Activated naive CD4-positive, alpha-beta T cell (primary cell): ENCODE data around the gene HOXD10.

ENCODE experiments used
- DNase-seq, 4 experiments: peaks; one replicate each; lab custom pipeline; 2025; lab: John Stamatoyannopoulos, UW

HOXD10 gene

DNA sequence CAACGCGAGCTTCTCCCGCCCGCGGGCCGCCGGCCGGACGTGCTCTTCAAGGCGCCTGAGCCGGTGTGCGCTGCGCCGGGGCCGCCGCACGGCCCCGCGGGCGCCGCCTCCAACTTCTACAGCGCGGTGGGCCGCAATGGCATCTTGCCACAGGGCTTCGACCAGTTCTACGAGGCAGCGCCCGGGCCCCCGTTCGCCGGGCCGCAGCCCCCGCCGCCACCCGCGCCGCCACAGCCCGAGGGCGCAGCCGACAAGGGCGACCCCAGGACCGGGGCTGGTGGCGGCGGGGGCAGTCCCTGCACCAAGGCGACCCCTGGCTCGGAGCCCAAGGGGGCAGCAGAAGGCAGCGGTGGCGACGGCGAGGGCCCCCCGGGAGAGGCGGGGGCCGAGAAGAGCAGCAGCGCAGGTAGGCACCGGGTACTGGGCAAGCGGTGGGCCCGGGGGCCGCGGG is 8.8 kb upstream of the HOXD10 start:
- DNase-seq: no peak

DNA sequence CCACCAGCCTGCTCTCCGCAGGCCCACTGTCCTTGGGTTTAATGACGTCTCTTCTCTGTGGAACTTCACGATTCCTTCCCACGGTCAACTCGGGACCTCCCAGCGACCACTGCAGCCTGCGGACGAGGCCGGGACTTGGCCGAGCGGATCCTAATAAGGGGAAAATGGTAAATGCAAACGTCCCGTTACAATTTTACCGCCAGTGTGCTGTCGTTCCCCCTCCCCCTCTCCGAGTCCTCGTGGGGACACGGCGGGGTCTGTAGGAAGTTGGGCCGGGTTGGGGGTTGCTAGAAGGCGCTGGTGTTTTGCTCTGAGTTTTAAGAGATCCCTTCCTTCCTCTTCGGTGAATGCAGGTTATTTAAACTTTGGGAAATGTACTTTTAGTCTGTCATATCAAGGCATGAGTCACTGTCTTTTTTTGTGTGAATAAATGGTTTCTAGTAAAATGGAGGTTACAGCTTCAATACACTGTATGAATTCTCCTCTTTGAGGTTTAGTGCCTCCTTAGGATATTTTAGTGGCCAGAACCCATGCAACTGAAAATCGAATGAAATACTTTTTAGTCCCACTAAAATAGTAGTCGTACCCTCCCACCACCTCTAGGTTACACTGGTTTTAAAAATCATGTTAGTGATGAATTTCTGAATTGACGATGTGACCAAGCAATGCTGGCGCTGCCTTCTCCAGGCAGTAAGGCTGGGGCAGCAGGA is 7.2 kb upstream of the HOXD10 start:
- no peak for DNase-seq

DNA sequence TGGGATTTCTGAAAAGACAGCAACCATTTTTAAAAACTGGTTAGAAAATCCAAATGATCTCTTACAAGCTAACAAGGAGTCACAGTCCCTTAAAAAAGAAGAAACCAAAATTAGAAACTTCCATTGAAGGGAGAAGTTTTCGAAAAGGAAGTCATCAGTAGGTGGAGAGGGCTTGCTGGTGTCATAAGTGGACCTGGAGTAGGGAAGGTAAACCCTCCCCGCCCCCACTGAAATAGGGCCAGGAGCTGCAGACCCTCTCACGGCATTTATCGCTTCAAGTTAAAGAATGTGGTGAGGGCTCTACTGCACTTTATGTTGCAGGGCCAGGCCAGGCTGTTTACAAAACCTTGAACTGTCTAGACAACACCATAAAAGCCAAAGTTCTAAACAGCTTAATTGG is 6.6 kb upstream of the HOXD10 start:
- DNase-seq: no peak

DNA sequence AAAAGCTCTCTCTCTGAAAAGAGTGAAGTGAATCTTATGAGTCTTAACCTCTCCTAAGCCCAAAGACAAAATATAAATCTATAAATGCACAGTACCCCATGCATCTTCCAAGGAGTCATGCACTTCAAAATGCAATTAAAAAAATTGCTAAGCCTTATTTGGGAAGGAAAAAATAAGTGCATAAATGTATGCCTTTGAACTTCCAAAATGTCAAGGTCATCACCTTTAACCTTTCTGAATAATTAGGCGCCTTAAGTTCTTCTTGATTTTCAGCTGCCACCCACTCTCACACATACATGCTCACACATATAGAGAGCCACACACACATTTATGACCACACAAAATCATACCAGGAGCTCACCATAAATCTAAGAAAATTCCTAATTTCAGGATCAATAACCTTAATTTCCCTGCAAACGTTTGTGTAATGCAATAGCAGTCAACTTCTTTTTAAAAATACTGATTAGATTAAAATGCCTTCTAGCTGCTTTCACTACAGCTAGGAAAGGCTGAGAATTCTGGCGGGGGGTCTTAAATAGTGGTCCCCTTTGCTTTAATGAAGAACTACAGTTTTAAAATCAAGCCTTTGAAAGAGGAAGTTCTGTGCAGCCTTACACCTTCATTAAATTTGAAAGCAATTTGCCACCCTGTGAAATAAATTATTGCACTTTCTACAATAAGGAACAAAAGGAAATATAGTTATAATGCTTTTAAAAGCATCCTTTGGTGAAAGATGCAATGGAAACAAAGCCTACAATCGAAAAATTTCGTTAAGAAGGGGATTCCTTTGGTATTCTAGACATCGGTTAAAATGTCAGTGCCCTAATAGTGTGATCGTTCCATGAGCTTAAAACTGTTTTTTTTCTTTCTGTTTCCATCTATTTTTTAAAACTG is 5.9 kb upstream of the HOXD10 start:
- DNase-seq: no peak

DNA sequence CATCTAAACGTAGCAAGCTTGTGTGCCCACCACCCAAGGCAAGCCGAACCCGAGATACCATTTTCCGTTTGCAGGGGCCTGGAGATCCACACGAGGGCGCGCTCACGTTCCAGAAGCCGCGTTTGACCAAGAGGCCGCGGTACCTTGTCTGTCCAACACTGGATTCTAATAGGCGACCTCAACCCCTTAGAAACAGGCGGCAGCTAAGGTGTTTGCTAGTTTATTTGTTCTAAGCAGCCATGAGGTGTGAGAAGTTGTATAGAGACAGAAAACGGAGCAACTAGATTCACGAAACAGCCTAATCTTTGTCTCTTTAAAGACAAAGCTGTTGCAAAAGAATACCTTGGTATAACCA is 5.3 kb upstream of the HOXD10 start:
- DNase-seq: no peak

DNA sequence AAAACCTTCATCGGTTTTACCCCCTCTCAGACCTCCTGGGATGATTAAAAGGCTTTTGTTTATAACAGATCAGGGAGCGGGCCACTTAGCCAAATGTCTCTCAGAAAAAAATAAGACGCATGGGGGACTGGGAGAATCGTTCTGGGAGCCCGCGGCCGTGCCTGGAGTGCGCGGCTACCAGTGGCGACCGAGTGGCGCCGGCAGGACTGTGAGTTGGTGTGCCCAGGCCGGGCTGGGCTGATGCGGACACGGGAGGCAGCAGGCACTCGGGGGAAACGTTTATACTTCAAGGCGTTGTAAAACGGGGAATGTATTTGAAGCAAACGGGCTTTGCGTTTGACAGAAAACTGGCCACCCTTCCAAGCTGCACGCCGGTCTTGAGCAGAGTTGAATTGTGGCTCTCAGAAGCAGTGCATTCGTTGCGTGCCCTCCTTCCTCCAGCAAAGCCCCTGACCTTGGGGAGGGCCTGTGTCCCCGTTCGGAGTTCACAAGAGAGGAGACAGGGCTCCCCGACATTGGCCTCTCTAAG is 4.7 kb upstream of the HOXD10 start:
- no peak for DNase-seq

DNA sequence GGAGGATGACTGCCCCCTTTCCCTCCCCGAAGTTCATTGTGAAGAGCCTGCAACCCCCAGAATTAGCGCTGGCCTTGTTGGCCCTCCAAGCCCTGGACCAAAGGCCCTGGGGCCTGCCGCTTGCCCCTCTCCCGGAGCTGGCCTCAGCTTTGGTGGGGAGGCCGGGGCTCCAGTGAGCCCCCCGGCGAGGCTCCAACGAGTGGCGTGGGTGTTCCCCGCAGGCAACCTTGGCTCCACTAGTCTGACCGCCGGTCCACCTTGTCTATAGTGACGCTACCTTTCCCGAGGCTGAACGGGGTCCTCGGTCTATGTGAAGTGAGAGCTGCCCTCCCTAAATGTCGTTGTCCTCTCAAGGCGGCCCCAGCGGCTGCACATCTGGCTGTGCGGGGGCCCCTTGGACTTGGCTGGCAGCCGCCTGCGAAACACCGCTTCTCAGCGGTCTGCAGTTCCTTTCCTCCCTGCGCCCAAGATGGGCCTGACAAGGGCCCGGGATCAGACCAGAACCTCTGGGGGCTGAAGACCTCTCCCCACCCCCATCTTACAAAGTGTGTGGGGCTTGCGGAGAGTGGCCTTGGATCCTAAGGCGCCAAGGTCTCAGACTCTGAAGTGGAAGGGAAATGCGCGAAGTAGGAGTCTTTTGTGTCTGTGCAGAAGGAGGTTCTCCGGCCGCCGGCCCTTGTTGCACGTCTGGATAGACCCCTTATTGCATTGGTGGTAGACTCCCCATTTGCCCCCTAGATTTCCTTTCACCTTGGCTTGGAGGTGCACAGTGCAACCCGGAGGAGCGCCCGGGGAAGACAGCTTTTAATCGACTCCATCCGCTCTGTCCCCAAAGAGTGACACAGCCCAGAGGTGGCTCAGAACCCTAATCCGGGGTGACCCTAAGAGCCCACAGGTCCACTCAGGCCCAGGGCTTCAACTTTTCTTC is 3.9 kb upstream of the HOXD10 start:
- DNase-seq: no peak

DNA sequence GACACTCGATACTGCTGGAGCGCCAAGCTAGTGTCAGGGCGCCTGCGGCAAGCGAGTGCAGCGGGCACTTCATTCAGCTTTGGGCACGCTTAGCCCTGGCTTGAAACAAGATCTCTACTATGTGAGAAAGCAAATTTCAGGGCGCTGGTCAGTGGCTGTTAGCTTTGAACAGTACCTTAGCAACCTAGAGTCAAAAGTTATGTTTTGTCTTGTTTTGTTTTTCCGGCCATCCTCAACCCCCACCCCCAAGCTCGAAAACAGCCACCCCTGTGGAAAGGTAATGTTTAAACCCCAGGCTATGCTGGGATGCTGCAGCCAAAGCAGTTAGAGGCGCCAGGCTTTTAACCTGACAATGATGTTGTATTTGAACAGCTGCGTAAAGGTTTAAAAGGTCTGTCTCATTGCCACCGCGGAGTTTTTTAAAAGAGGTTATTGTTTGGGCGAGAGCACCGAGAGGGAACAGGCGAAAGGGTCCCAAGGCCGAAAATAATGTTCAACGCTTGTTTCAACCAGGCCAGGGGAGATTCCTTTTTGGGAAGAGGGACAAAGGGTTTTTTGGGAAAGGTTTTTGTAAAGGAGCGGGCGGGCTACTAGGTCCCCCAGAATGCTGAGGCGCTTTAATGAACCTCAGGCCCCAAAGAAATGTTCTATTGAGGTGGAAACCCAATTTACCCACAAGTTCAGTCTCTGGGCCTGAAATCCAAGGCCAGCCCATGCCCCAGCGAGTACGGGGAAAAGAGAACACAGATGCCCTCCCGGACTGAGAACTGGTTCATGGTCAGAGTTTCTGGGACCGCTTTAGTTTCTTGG is 2.3 kb upstream of the HOXD10 start:
- no peak for DNase-seq

DNA sequence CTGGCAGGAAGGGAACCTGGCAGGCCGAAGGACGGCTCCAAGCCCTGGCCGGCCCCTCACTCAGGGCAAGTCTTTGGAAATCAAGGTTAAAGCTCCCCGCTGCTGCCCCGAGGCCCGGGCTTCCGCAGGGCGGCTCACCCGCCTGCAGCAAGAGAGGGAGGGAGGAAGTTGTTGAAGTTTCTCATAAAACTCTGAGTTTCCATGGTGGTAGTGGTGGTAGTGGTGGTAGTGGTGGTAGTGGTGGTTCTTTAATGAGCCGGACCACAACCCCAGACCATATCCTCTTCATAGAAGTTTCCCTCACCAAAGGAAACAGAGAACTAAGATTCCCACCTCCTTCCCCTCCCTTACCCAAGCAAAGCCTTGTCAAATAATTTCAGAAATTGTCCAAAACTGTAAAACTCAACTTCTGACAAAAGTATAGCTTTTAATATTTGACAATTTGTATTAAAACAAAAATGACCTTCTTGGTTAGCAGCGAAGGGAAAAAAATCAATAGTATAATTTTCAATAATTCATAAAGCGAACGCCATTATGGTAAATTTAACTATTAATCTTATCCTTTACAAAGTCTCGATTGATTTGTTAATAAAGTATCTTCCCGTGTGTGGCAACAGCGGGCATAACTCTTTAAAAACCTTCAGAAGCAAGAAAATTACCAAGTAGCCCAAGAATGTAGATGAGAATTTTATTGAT is 1.5 kb upstream of the HOXD10 start:
- DNase-seq: no peak

DNA sequence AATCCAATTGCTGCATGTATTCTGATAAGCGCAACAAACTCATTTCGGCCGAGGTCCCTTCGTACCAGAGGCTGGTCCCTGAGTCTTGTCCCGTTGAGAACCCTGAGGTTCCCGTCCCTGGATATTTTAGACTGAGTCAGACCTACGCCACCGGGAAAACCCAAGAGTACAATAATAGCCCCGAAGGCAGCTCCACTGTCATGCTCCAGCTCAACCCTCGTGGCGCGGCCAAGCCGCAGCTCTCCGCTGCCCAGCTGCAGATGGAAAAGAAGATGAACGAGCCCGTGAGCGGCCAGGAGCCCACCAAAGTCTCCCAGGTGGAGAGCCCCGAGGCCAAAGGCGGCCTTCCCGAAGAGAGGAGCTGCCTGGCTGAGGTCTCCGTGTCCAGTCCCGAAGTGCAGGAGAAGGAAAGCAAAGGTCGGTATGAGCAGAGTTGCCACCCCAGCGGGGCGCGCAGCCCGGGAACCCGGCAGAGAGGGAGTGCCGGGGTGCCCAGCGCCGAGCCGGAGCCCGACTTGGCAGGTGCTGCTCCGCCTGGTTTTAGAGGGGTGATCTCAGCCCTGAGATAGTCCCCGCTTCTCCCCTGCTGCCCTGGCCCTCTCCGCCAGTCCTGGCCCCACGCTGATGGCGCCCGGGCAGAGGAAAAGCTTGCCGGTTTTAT is 714 bp downstream of the HOXD10 start:
- DNase-seq: no peak

DNA sequence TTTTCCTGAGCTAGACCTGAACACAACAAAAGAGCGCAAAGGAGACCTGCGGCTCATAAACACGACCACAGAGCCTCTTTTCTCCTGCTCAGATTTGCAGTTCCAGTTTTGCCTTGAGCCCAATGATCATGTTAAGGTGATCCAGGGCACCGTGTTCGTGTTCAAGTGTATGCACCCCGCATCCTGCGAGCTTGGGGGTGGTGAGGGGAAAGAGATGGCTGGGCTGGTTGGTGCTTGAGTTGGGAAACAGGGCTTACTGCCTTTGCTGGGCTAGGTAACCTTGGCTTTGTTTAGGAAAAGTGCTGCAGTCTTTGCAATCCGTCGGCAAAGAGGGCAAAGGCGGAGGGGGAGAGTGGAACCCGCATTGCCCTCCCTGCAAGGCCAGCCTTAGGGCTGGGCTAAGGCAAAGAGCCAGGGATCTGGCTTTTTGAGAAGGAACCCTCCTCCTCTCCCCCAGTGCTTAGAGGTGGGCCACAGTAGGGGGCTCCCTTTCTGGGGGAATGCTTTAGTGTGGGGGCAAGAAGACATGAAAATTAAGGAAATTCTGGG is 1.3 kb downstream of the HOXD10 start:
- no peak for DNase-seq

DNA sequence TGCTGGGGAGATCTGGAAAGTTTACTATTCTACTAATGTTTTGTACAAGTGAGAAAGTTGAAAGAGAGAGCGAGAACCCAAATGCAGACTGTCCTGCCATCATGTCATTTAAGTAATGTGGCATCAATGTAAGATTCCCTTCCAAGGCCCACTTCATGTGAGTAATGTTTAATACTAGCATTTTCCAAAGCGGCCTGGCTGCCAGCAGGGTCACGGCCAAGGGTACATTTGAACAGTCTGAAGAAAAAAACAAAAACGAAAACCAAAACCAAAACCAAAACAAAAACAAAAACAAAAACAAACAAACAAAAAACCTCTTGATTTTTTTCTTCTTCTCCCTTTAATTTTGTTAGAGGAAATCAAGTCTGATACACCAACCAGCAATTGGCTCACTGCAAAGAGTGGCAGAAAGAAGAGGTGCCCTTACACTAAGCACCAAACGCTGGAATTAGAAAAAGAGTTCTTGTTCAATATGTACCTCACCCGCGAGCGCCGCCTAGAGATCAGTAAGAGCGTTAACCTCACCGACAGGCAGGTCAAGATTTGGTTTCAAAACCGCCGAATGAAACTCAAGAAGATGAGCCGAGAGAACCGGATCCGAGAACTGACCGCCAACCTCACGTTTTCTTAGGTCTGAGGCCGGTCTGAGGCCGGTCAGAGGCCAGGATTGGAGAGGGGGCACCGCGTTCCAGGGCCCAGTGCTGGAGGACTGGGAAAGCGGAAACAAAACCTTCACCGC is 2.2 kb downstream of the HOXD10 start:
- no peak for DNase-seq

DNA sequence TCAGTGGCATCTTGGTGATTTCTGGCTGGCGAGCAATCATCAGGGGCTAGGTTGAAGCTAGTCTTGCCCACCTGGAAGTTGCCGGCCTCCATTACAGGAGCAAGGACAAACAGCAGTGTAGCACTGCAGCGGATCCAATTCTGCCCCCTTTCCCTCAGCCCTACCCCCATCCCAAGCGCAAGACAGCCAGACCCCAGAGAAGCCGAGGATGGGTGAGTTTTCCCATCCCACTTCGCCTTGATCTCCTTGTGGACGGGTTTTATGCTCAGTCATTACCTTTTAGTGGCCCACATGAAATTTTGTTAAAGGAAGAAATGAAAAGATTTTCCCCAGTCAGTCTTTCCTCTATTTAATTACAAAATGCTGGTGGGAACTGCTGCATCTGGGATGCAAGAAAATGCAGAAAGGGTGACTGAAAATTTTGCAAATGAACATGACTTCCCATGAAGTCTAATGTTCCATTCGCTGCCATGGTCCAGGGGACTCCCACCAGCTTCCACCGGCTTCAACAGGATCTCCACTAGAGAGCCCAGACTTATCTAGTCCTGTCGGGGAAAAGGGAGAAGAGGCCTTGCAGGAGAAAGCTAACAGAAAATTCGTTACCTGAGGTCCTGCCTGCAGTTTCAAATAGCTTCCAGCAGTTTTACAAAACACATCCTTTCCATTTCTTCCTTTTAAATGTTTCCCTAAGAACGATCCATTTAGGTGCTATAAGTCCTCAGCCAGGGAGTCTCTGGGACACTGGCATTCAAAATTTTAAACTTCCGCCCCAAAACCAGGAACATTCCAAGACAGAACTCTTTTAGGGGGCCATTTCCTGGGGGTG is 4.0 kb downstream of the HOXD10 start:
- DNase-seq: no peak

DNA sequence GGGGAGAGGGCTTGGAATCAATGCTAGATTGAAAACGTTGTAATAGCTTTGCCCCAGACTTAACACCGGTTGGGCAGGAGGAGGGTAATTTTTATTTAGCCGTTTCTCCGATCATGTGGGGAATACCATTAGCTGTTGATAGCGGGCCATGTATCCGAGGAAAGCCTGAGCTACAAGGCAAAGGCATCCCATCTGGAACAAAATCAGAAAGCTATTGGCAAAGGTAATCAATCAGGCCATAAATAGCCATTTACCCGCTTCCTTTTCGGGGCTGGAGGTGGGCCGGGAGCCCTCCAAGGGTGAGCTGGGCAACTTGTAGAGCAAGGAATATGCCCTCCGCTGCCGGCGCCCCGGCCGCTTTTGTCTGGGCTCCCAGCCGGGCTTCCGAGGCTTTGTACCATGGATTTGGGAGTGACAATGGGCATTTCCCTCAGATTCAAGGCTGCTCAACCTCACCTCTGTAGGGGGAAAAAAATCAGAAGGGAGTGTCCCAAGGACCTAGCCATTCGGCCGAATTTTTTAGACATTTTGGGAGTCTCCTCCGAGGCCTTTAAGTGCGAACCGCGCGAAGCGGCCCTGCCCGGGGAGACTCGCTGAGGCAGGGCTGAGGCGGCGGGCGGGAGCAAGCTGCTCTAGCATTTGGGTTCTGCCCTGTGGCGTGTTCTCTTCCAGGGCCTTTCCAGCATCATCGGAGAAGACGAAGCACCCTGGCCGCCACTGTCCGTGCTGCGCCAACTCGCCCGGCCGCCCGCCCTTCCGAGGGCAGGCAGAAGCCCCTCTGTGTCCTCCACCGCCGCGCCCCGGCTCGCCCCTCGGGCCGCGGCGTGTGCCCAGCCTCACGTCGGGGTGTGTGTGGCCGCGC is 4.8 kb downstream of the HOXD10 start:
- DNase-seq: no peak

DNA sequence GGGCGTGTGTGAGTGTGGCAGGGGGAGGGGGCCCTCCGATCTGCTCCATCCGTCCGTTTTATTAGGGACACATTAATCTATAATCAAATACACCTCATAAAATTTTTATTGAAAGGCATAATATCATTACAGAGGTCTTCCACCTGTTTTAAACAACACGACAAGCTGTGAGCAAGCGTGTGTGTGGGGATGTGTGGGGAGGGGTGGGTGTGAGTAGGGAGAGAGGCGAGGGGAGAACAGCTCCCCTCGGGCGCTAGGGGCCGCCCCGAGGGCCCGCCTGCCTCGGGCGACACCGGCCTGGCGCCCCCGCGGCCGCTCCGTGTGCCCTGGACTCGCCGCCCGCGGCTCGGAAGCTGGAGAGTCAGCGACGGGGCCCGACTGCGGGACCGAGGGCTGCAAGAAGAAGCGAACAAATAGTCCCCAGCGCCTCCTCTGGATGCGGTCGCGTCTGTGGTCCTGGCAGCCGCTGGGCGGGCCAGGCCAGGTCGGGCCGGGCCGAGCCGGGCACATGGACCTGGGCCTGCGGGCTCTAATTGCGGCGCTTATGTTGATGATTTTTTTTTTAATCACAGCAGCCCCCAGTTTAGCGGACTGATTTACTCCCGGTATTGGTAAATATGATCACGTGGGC is 5.6 kb downstream of the HOXD10 start:
- DNase-seq: no peak

DNA sequence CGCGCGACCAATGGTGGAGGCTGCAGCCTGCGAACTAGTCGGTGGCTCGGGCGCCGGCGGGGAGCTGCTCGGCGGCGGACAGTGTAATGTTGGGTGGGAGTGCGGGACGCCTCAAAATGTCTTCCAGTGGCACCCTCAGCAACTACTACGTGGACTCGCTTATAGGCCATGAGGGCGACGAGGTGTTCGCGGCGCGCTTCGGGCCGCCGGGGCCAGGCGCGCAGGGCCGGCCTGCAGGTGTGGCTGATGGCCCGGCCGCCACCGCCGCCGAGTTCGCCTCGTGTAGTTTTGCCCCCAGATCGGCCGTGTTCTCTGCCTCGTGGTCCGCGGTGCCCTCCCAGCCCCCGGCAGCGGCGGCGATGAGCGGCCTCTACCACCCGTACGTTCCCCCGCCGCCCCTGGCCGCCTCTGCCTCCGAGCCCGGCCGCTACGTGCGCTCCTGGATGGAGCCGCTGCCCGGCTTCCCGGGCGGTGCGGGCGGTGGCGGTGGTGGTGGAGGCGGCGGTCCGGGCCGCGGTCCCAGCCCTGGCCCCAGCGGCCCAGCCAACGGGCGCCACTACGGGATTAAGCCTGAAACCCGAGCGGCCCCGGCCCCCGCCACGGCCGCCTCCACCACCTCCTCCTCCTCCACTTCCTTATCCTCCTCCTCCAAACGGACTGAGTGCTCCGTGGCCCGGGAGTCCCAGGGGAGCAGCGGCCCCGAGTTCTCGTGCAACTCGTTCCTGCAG is 6.3 kb downstream of the HOXD10 start, which contains the start of gene HOXD9:
Gene HOXD9, plus strand, starts transcription at position 37 of the 728 bp plus-strand sequence. Its CDS starts 50 bp downstream, at position 87.
- DNase-seq: no peak
